Activated CD4-positive, alpha-beta memory T cell treated with anti-CD3 and anti-CD28 coated beads for 36 hours (primary cell): ENCODE results near the gene RGS3. TPM values are rescaled to one million over a fixed set of nuclear protein-coding genes. Genes with fewer than 3 reads are reported as not detected.

Experiments
- CTCF ChIA-PET: fragments of 350-600 bp; sonication (Branson Sonifier 250); formaldehyde crosslinking; loops from one replicate; lab custom pipeline; 2021; ENCODE audit warnings: antibody characterized with exemption, inconsistent platforms; lab: Charles Lee
- POLR2A ChIA-PET: fragments of 350-600 bp; sonication (Branson Sonifier 250); formaldehyde crosslinking; loops from one replicate; lab custom pipeline; 2021; ENCODE audit warnings: antibody characterized with exemption; lab: Charles Lee
- DNase-seq: peaks from one replicate; pipeline ENCODE4 v3.0.0-alpha.2; 2020
- H3K27ac Mint-ChIP-seq: one replicate; pipeline ENCODE4 v1.8.0; 2021; ENCODE audit warnings: mixed read lengths
- H3K27me3 Mint-ChIP-seq: one replicate; pipeline ENCODE4 v1.8.0; 2021; ENCODE audit warnings: mixed read lengths
- H3K36me3 Mint-ChIP-seq: one replicate; pipeline ENCODE4 v1.8.0; 2021; ENCODE audit warnings: mixed read lengths
- H3K4me1 Mint-ChIP-seq: one replicate; pipeline ENCODE4 v1.8.0; 2021; ENCODE audit warnings: low read depth, mixed read lengths
- H3K4me3 Mint-ChIP-seq: one replicate; pipeline ENCODE4 v1.8.0; 2021; ENCODE audit warnings: mild to moderate bottlenecking, mixed read lengths
- H3K9me3 Mint-ChIP-seq: one replicate; pipeline ENCODE4 v1.8.0; 2021; ENCODE audit warnings: mixed read lengths
- intact Hi-C: fragments of 100-400 bp; cut with micrococcal nuclease; formaldehyde crosslinking; loops from one replicate; pipeline ENCODE4 v1.15.1; 2023
- total RNA-seq, 2 experiments: library from RNA; stranded (reverse); gene quantifications; one replicate each; pipeline ENCODE4 v1.2.3, GENCODE V29; 2021

Gene RGS3
- total RNA-seq, 2 experiments from 2014 or later: 54.4 to 57.7 TPM

- ChIA-PET POLR2A (interaction anchor here (0.9 to 1.6 kb wide), 2 partner anchors 21 to 54 kb away, joined by 3 read pairs; no protein-coding TSS in a partner anchor), CTCF (interaction anchor here (1.9 to 18.9 kb wide), 4 partner anchors 10 to 156 kb away, joined by 9 to 580 read pairs (median 14); no protein-coding TSS in a partner anchor)
- H3K4me3 Mint-ChIP-seq: no peak overlapping the region
- H3K27ac Mint-ChIP-seq: no peak overlapping the region
- H3K4me1 Mint-ChIP-seq: peaks cover 19% of the 10 kb centered on the region
- no peaks in the 10 kb centered on the region for H3K27me3 Mint-ChIP-seq
- intact Hi-C loops: loop anchor here (1.0 kb wide), 2 partner anchors 14 to 21 kb away; no protein-coding TSS in a partner anchor
- peaks cover 9% of the 10 kb centered on the region for H3K36me3 Mint-ChIP-seq
- no peak for DNase-seq
- no peaks in the 10 kb centered on the region for H3K9me3 Mint-ChIP-seq
Observed at GRCh38 chr9:113601656-113602055, 138.1 kb downstream of the RGS3 start.

- Mint-ChIP-seq H3K27me3 (no peaks in the 10 kb centered on the region), H3K4me3 (no peak overlapping the region), H3K36me3 (peaks cover 6% of the 10 kb centered on the region), H3K9me3 (no peaks in the 10 kb centered on the region), H3K27ac (no peak overlapping the region), H3K4me1 (peaks cover 19% of the 10 kb centered on the region)
- CTCF ChIA-PET: interaction anchor here (1.1 to 18.9 kb wide), 4 partner anchors 9 to 156 kb away, joined by 4 to 580 read pairs (median 14); no protein-coding TSS in a partner anchor
- POLR2A ChIA-PET: interaction anchor here (0.6 to 2.0 kb wide), 4 partner anchors 20 to 197 kb away, joined by 3 to 10 read pairs (median 4); no protein-coding TSS in a partner anchor
- DNase-seq: peak; percentile 91
- intact Hi-C loops: loop anchor here (1.0 kb wide), 2 partner anchors 13 to 20 kb away; no protein-coding TSS in a partner anchor
Observed at GRCh38 chr9:113602126-113603047, 138.9 kb downstream of the RGS3 start.

GRCh38 chr9:113603048-113603375 lies 139.5 kb downstream of the RGS3 start:
- Mint-ChIP-seq H3K4me3 (no peak overlapping the region), H3K27ac (no peak overlapping the region), H3K27me3 (no peaks in the 10 kb centered on the region), H3K9me3 (no peaks in the 10 kb centered on the region), H3K4me1 (peaks cover 19% of the 10 kb centered on the region), H3K36me3 (peaks cover 3% of the 10 kb centered on the region)
- intact Hi-C loops: no loop called here
- ChIA-PET CTCF (interaction anchor here (1.1 to 18.9 kb wide), 4 partner anchors 10 to 157 kb away, joined by 4 to 580 read pairs (median 14); no protein-coding TSS in a partner anchor), POLR2A (interaction anchor here (0.9 to 2.0 kb wide), 2 partner anchors 20 to 91 kb away, joined by 4 to 10 read pairs; no protein-coding TSS in a partner anchor)
- no peak for DNase-seq

GRCh38 chr9:113603773-113604172 lies 140.2 kb downstream of the RGS3 start:
- H3K4me3 Mint-ChIP-seq: no peak overlapping the region
- peaks cover 19% of the 10 kb centered on the region for H3K4me1 Mint-ChIP-seq
- H3K9me3 Mint-ChIP-seq: no peaks in the 10 kb centered on the region
- H3K27ac Mint-ChIP-seq: no peak overlapping the region
- DNase-seq: no peak
- H3K36me3 Mint-ChIP-seq: no peaks in the 10 kb centered on the region
- intact Hi-C loops: no loop called here
- CTCF ChIA-PET: interaction anchor here (18.9 kb wide), 1 partner anchor 52 kb away, joined by 580 read pairs; no protein-coding TSS in a partner anchor
- no peaks in the 10 kb centered on the region for H3K27me3 Mint-ChIP-seq
- POLR2A ChIA-PET: interaction anchor here (2.0 kb wide), 1 partner anchor 19 kb away, joined by 10 read pairs; no protein-coding TSS in a partner anchor

GRCh38 chr9:113604393-113604792 lies 140.9 kb downstream of the RGS3 start:
- POLR2A ChIA-PET: no interaction called here

GRCh38 chr9:113606510-113606909 lies 143.0 kb downstream of the RGS3 start:
- no peaks in the 10 kb centered on the region for H3K36me3 Mint-ChIP-seq
- CTCF ChIA-PET: interaction anchor here (1.3 to 1.9 kb wide), 4 partner anchors 14 to 161 kb away, joined by 4 to 6 read pairs (median 6); no protein-coding TSS in a partner anchor
- no peak overlapping the region for H3K27ac Mint-ChIP-seq
- no peaks in the 10 kb centered on the region for H3K27me3 Mint-ChIP-seq
- intact Hi-C loops: no loop called here
- POLR2A ChIA-PET: no interaction called here
- no peaks in the 10 kb centered on the region for H3K9me3 Mint-ChIP-seq
- no peak overlapping the region for H3K4me3 Mint-ChIP-seq
- no peak for DNase-seq
- H3K4me1 Mint-ChIP-seq: peaks cover 12% of the 10 kb centered on the region

More at GRCh38 chr9:113604393-113604792, 140.9 kb downstream of the RGS3 start:
- intact Hi-C loops: no loop called here
- Mint-ChIP-seq H3K9me3 (no peaks in the 10 kb centered on the region), H3K36me3 (no peaks in the 10 kb centered on the region), H3K4me1 (peaks cover 19% of the 10 kb centered on the region), H3K27ac (no peak overlapping the region), H3K4me3 (no peak overlapping the region), H3K27me3 (no peaks in the 10 kb centered on the region)
- CTCF ChIA-PET: interaction anchor here (18.9 kb wide), 1 partner anchor 51 kb away, joined by 580 read pairs; no protein-coding TSS in a partner anchor
- DNase-seq: no peak

- DNase-seq: no peak
- no peaks in the 10 kb centered on the region for H3K27me3 Mint-ChIP-seq
- POLR2A ChIA-PET: no interaction called here
- no peaks in the 10 kb centered on the region for H3K36me3 Mint-ChIP-seq
- CTCF ChIA-PET: interaction anchor here (1.1 kb wide), 1 partner anchor 25 kb away, joined by 3 read pairs; no protein-coding TSS in a partner anchor
- no peaks in the 10 kb centered on the region for H3K9me3 Mint-ChIP-seq
- no peak overlapping the region for H3K4me3 Mint-ChIP-seq
- no peak overlapping the region for H3K27ac Mint-ChIP-seq
- intact Hi-C loops: no loop called here
- no peaks in the 10 kb centered on the region for H3K4me1 Mint-ChIP-seq
Observed at GRCh38 chr9:113608082-113608685, 144.7 kb downstream of the RGS3 start.

GRCh38 chr9:113609562-113610318 lies 146.2 kb downstream of the RGS3 start:
- no peak overlapping the region for H3K27ac Mint-ChIP-seq
- no peaks in the 10 kb centered on the region for H3K9me3 Mint-ChIP-seq
- H3K4me3 Mint-ChIP-seq: no peak overlapping the region
- intact Hi-C loops: no loop called here
- DNase-seq: no peak
- ChIA-PET POLR2A (interaction anchor here (0.6 kb wide), 1 partner anchor 11 kb away, joined by 3 read pairs; no protein-coding TSS in a partner anchor), CTCF (no interaction called here)
- H3K36me3 Mint-ChIP-seq: no peaks in the 10 kb centered on the region
- H3K27me3 Mint-ChIP-seq: no peaks in the 10 kb centered on the region
- H3K4me1 Mint-ChIP-seq: peaks cover 10% of the 10 kb centered on the region

- H3K4me3 Mint-ChIP-seq: no peak overlapping the region
- no peak for DNase-seq
- no peaks in the 10 kb centered on the region for H3K9me3 Mint-ChIP-seq
- H3K36me3 Mint-ChIP-seq: no peaks in the 10 kb centered on the region
- POLR2A ChIA-PET: no interaction called here
- intact Hi-C loops: no loop called here
- CTCF ChIA-PET: interaction anchor here (0.9 to 2.5 kb wide), 2 partner anchors 44 to 46 kb away, joined by 4 to 13 read pairs; no protein-coding TSS in a partner anchor
- H3K4me1 Mint-ChIP-seq: peaks cover 26% of the 10 kb centered on the region
- no peak overlapping the region for H3K27ac Mint-ChIP-seq
- H3K27me3 Mint-ChIP-seq: no peaks in the 10 kb centered on the region
Observed at GRCh38 chr9:113611461-113612215, 148.1 kb downstream of the RGS3 start.

GRCh38 chr9:113612216-113612747 lies 148.8 kb downstream of the RGS3 start:
- intact Hi-C loops: no loop called here
- Mint-ChIP-seq H3K4me3 (no peak overlapping the region), H3K27ac (no peak overlapping the region), H3K36me3 (no peaks in the 10 kb centered on the region), H3K4me1 (peaks cover 29% of the 10 kb centered on the region), H3K9me3 (no peaks in the 10 kb centered on the region), H3K27me3 (no peaks in the 10 kb centered on the region)
- DNase-seq: no peak
- ChIA-PET CTCF (interaction anchor here (2.5 kb wide), 1 partner anchor 43 kb away, joined by 13 read pairs; no protein-coding TSS in a partner anchor), POLR2A (interaction anchor here (0.7 kb wide), 1 partner anchor 240 kb away, joined by 3 read pairs; no protein-coding TSS in a partner anchor)
